ENCODE measurements around the gene ELOF1.

The ELOF1 gene

GRCh38 chr19:11535792-11536595, 23.0 kb downstream of the ELOF1 start:
- ChIA-PET CTCF (interaction anchor here (0.6 to 2.6 kb wide), 32 partner anchors 8 to 242 kb away, joined by 3 to 21 read pairs (median 3); partner anchors contain the start of genes CCDC159, ELOF1 and TMEM205), POLR2A (interaction anchor here (0.9 kb wide), 1 partner anchor 452 kb away, joined by 3 read pairs; no protein-coding TSS in a partner anchor)
- peak; percentile 78 for TF ChIP-seq CTCF (IDR thresholded peaks at IDR 0.05; ENCODE audit: control extremely low read depth, extremely low read depth, low read depth, missing control alignments)
- DNase-seq (ENCODE audit: extremely low spot score) = peak; percentile 96

- ChIA-PET POLR2A (no interaction called here), CTCF (interaction anchor here (1.2 to 2.6 kb wide), 5 partner anchors 9 to 53 kb away, joined by 3 to 21 read pairs (median 8); partner anchors contain the start of gene ELOF1)
- no peak for TF ChIP-seq CTCF (IDR thresholded peaks at IDR 0.05; ENCODE audit: control extremely low read depth, extremely low read depth, low read depth, missing control alignments)
- DNase-seq (ENCODE audit: extremely low spot score) = no peak
Observed at GRCh38 chr19:11534948-11535347, 24.1 kb downstream of the ELOF1 start.

- ChIA-PET CTCF (interaction anchor here (1.2 kb wide), 2 partner anchors 10 to 24 kb away, joined by 3 read pairs; partner anchors contain the start of gene ELOF1), POLR2A (no interaction called here)
- no peak for TF ChIP-seq CTCF (IDR thresholded peaks at IDR 0.05; ENCODE audit: control extremely low read depth, extremely low read depth, low read depth, missing control alignments)
- DNase-seq (ENCODE audit: extremely low spot score) = no peak
Observed at GRCh38 chr19:11534538-11534937, 24.5 kb downstream of the ELOF1 start.

GRCh38 chr19:11530432-11530831, 28.6 kb downstream of the ELOF1 start:
- ChIA-PET CTCF (interaction anchor here (3.4 kb wide), 1 partner anchor 48 kb away, joined by 11 read pairs; no protein-coding TSS in a partner anchor), POLR2A (interaction anchor here (0.5 kb wide), 1 partner anchor 24 kb away, joined by 5 read pairs; no protein-coding TSS in a partner anchor)
- no peak for TF ChIP-seq CTCF (IDR thresholded peaks at IDR 0.05; ENCODE audit: control extremely low read depth, extremely low read depth, low read depth, missing control alignments)
- DNase-seq (ENCODE audit: extremely low spot score) = peak; percentile 65

- ChIA-PET POLR2A (interaction anchor here (0.5 to 0.7 kb wide), 2 partner anchors 395 to 925 kb away, joined by 3 to 9 read pairs; no protein-coding TSS in a partner anchor), CTCF (interaction anchor here (1.1 to 3.4 kb wide), 6 partner anchors 10 to 63 kb away, joined by 3 to 11 read pairs (median 4); no protein-coding TSS in a partner anchor)
- TF ChIP-seq CTCF (IDR thresholded peaks at IDR 0.05; ENCODE audit: control extremely low read depth, extremely low read depth, low read depth, missing control alignments) = no peak
- DNase-seq (ENCODE audit: extremely low spot score) = peak; percentile 97
Observed at GRCh38 chr19:11528551-11529341, 30.3 kb downstream of the ELOF1 start, which contains the start of gene ECSIT. ECSIT (minus strand) TSS chr19:11529134; CDS start chr19:11519170, 9,964 bp downstream.

- ChIA-PET POLR2A (no interaction called here), CTCF (interaction anchor here (0.6 to 1.9 kb wide), 3 partner anchors 9 to 76 kb away, joined by 3 to 9 read pairs (median 4); partner anchors contain the start of gene ECSIT)
- TF ChIP-seq CTCF (IDR thresholded peaks at IDR 0.05; ENCODE audit: control extremely low read depth, extremely low read depth, low read depth, missing control alignments) = no peak
- DNase-seq (ENCODE audit: extremely low spot score) = no peak
Observed at GRCh38 chr19:11519138-11519537, 39.9 kb downstream of the ELOF1 start.
